Progenitor cell of endocrine pancreas (in vitro differentiated cells): Measurements from ENCODE around the gene ZSWIM3. TPM values are rescaled to one million over a fixed set of nuclear protein-coding genes. Genes with fewer than 3 reads are reported as not detected.

Source experiments
- DNase-seq: peaks from one replicate; pipeline ENCODE4 v3.0.0; 2021; ENCODE audit warnings: low spot score; ENCODE audit not compliant: unreplicated experiment
- H3K27ac Mint-ChIP-seq: 2 replicates; pipeline ENCODE4 v1.8.0; 2021; ENCODE audit warnings: mild to moderate bottlenecking, moderate library complexity, mixed read lengths
- H3K27me3 Mint-ChIP-seq: 2 replicates; pipeline ENCODE4 v1.8.0; 2021; ENCODE audit warnings: mixed read lengths
- H3K36me3 Mint-ChIP-seq: 2 replicates; pipeline ENCODE4 v1.8.0; 2022; ENCODE audit warnings: mixed read lengths; ENCODE audit not compliant: insufficient read depth
- H3K4me1 Mint-ChIP-seq: 2 replicates; pipeline ENCODE4 v1.8.0; 2021; ENCODE audit warnings: low read depth, mixed read lengths
- H3K4me3 Mint-ChIP-seq: 2 replicates; pipeline ENCODE4 v1.8.0; 2021; ENCODE audit warnings: low read depth, mild to moderate bottlenecking, moderate library complexity, mixed read lengths
- H3K9me3 Mint-ChIP-seq: 2 replicates; pipeline ENCODE4 v1.8.0; 2021; ENCODE audit warnings: low read depth, mixed read lengths
- CTCF ChIP-seq: fragments of 200-600 bp; sonication (generic); IDR thresholded peaks from one replicate; pipeline ENCODE4 v1.5.0; 2021; ENCODE audit warnings: antibody characterized with exemption, mild to moderate bottlenecking; ENCODE audit not compliant: unreplicated experiment
- total RNA-seq: library from RNA; stranded (reverse); gene quantifications from 2 replicates; pipeline ENCODE4 v1.2.1, GENCODE V29; 2021

The ZSWIM3 gene
- total RNA-seq, 1 donor from 2014 or later, result 7.9 TPM

- H3K4me1 Mint-ChIP-seq, result peaks cover 2% of the 10 kb centered on the region
- H3K27ac Mint-ChIP-seq, result no peak overlapping the region
- no peak for TF ChIP-seq CTCF
- peaks cover 7% of the 10 kb centered on the region for H3K36me3 Mint-ChIP-seq
- DNase-seq, result no peak
- peaks cover 3% of the 10 kb centered on the region for H3K27me3 Mint-ChIP-seq
- no peaks in the 10 kb centered on the region for H3K9me3 Mint-ChIP-seq
- no peak overlapping the region for H3K4me3 Mint-ChIP-seq
Observed at GRCh38 chr20:45909336-45909808, 52.0 kb downstream of the ZSWIM3 start.

GRCh38 chr20:45909817-45910669 is 52.6 kb downstream of the ZSWIM3 start:
- no peak for TF ChIP-seq CTCF
- Mint-ChIP-seq H3K4me1 (peaks cover 2% of the 10 kb centered on the region), H3K27ac (peak overlapping the region; percentile 46), H3K36me3 (peaks cover 7% of the 10 kb centered on the region), H3K9me3 (no peaks in the 10 kb centered on the region), H3K4me3 (peak overlapping the region; percentile 71), H3K27me3 (peaks cover 3% of the 10 kb centered on the region)
- no peak for DNase-seq

- Mint-ChIP-seq H3K36me3 (peaks cover 4% of the 10 kb centered on the region), H3K27ac (peak overlapping the region; percentile 90), H3K27me3 (peaks cover 3% of the 10 kb centered on the region), H3K4me3 (peak overlapping the region; percentile 71), H3K4me1 (peaks cover 2% of the 10 kb centered on the region), H3K9me3 (no peaks in the 10 kb centered on the region)
- no peak for TF ChIP-seq CTCF
- peak; percentile 91 for DNase-seq
Observed at GRCh38 chr20:45910670-45911485, 53.5 kb downstream of the ZSWIM3 start.

- H3K4me1 Mint-ChIP-seq, result peaks cover 2% of the 10 kb centered on the region
- H3K4me3 Mint-ChIP-seq, result peak within 1 kb of the TSS; percentile 73
- DNase-seq, result peak; percentile 50
- no peaks in the 10 kb centered on the region for H3K9me3 Mint-ChIP-seq
- H3K27me3 Mint-ChIP-seq, result peaks cover 3% of the 10 kb centered on the region
- TF ChIP-seq CTCF, result no peak
- peaks cover 4% of the 10 kb centered on the region for H3K36me3 Mint-ChIP-seq
- H3K27ac Mint-ChIP-seq, result peak within 1 kb of the TSS; percentile 90
Observed at GRCh38 chr20:45911486-45912343, 54.3 kb downstream of the ZSWIM3 start, which contains the start of gene PLTP. PLTP (minus strand) TSS chr20:45912155; CDS start chr20:45911452, 703 bp downstream.
